RWPE1 (cell line): ENCODE results near the gene DTNB.

Source experiments
- CTCF ChIA-PET: fragments of 350-600 bp; sonication (Branson Sonifier 250); formaldehyde crosslinking; extraction: SDS; loops from one replicate; lab custom pipeline; 2021; lab: Yijun Ruan, JAX
- POLR2A ChIA-PET: fragments of 400-600 bp; formaldehyde crosslinking; extraction: SDS; loops from one replicate; lab custom pipeline; 2020; ENCODE audit warnings: antibody characterized with exemption; ENCODE audit not compliant: low non-redundant PET; lab: Yijun Ruan, JAX
- DNase-seq: peaks from one replicate; pipeline ENCODE4 v3.0.0; 2012; ENCODE audit warnings: low spot score
- H3K27ac ChIP-seq: fragments of 450-650 bp; 2 replicates; pipeline ENCODE4 v1.5.1; 2017
- TF ChIP-seq, protein P1 (sequence below): fragments of 450-650 bp; conservative IDR thresholded peaks from 2 replicates; pipeline ENCODE4 v1.5.1; 2017; ENCODE audit warnings: low read depth, mild to moderate bottlenecking

Gene DTNB

DNA sequence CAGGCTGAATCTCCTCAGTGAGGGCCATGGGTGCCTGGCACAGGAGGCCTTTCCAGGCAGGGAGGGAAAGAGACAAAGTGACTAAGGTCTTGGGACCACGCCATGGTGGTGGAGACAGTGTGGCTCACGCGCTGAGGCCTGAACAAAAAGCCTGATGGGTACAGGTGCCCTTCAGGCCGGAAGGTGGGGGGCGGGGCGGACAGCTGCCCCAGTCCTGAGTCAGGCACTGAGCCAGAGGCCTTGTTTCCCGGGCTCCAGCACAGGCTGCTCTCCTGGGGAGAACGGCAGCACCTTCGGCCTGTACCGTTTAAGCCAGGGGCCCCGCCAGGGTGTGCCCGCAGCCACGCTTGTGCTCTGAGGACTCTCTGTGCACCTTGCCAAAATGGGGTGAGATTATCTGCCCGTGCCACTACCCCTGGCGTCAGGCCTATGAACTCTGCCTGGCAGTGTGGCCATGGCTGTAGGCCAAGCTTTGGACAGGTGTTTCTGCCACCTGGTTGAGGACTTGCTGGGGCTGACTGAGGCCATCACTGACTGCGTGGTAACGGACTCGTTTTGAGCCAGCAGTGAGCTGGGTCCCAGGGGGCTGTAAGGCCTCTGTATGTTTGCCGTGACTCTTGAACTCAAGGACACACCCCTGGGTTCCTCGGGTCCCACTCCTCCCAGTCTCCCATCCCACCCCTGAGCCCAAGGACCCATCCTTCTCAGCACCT lies 300.0 kb downstream of the DTNB start:
- ChIA-PET POLR2A (no interaction called here), CTCF (interaction anchor here (0.6 to 2.3 kb wide), 2 partner anchors 11 to 144 kb away, joined by 4 to 11 read pairs; no protein-coding TSS in a partner anchor)
- peak overlapping the region; percentile 70 for H3K27ac ChIP-seq
- TF ChIP-seq, protein P1, sequence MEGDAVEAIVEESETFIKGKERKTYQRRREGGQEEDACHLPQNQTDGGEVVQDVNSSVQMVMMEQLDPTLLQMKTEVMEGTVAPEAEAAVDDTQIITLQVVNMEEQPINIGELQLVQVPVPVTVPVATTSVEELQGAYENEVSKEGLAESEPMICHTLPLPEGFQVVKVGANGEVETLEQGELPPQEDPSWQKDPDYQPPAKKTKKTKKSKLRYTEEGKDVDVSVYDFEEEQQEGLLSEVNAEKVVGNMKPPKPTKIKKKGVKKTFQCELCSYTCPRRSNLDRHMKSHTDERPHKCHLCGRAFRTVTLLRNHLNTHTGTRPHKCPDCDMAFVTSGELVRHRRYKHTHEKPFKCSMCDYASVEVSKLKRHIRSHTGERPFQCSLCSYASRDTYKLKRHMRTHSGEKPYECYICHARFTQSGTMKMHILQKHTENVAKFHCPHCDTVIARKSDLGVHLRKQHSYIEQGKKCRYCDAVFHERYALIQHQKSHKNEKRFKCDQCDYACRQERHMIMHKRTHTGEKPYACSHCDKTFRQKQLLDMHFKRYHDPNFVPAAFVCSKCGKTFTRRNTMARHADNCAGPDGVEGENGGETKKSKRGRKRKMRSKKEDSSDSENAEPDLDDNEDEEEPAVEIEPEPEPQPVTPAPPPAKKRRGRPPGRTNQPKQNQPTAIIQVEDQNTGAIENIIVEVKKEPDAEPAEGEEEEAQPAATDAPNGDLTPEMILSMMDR = no peak
- DNase-seq = peak; percentile 65

DNA sequence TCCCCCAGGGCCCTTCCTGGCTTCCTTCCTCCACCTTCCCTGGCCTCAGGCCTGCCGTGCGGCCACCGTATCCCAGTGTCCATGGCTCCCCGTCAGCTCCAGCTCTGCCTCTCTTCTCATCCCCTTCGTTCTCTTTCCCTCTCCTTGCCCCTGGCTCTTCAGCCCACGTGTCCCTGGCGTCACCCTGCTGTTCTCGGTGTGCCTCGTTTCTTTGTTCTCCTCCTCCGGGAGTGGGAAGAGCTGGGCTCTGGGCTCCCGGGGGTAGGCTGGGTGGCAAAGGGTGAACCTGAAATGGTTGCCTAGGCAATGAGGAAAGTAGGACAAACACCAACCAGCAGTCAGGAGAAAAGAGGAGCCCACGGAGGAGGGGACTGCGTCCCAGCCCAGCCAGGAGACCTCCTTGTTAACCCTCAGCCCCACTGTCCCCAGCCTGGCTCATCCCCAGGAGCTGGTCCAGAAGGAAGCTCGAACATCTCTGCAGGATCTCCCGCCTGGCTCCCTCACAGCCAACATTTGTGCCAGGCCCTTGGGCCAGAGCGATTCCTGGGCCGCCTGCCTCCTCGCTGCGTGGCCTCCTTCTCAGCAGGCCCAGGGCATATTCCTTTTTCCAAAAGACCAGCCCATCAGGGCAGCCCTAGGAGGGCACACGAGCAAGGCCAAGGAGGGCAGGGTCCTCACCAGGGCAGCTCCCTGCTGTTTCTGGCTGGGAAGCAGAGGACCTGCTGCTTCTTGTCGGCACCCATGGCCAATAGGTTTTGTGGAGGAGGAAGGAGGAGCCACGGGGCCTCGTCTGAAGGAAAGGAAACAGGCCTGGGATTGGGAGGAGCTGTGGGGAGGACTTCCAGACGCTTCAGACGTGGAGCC lies 300.7 kb downstream of the DTNB start:
- CTCF ChIA-PET = interaction anchor here (2.3 kb wide), 1 partner anchor 10 kb away, joined by 11 read pairs; no protein-coding TSS in a partner anchor
- H3K27ac ChIP-seq = peak overlapping the region; percentile 70
- TF ChIP-seq, protein P1 = no peak
- POLR2A ChIA-PET = no interaction called here
- no peak for DNase-seq

DNA sequence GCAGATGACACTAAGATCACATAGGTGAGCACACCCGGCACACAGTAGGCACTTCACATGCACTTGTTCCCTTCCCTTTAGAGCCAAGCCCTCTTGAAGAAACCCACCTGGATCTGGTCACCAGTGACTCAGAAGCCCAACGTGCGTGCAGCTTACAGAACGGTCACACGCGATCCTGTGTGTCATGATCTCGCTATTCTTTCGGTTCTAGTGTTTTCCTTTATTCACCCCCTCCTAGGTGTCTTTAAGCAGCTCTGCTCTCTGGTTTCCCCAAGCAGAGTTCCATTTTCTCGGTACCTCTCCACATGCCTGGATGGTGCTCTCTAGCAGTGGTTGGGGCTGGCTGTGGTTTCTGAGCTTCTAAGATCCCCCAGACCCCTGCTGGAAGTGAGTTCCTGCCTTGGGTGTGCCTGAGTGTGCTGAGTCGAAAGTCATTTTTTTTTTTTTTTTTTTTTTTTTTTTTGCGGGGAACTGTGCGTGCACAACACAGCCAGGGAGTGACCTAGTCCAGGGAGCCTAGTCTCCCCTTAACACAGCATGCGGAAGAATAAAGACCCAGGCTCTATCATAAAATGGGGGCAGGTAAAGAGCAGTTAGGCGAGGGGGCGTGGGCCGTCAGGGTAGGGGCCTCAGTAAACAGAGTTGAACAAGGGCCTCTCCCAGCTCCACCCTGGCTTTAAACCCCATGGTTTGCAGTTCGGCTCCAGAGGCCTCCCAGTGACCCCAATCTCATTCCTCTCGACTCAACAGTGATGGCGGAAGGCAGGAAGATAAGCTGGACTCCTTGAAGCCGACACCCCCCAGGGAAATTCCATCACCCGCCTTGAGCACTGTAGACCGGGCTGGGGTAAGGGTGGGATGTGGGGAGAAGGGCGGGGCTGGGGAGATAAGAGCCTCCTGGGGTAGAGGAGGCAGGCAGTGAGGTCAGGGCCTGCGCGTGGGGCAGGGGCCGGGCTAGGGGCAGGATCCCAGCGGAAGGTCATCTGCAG lies 301.8 kb downstream of the DTNB start:
- TF ChIP-seq, protein P1 = no peak
- CTCF ChIA-PET = interaction anchor here (0.6 to 2.3 kb wide), 3 partner anchors 9 to 29 kb away, joined by 3 to 11 read pairs (median 6); no protein-coding TSS in a partner anchor
- no peak overlapping the region for H3K27ac ChIP-seq
- POLR2A ChIA-PET = no interaction called here
- DNase-seq = no peak

DNA sequence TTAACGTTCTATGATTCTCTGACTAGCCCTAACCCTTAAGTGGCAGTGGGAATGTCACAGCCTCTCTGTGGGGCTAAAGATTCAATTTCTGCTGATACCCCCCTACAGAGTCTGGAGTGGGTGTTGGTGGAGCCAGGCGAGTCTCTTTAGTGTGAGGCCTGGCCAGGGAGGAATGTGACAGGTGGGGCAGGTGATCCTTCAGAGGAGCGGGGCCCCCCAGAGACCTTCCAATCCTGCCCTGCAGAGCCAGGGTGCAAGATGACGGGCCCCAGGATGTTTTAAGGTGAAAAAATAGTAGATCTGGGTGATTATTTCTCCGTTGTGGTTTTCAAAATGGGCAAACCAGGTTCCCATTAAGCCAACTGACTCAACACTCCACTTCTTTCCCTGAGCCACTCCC lies 303.5 kb downstream of the DTNB start:
- CTCF ChIA-PET = interaction anchor here (1.0 kb wide), 1 partner anchor 8 kb away, joined by 4 read pairs; no protein-coding TSS in a partner anchor
- DNase-seq = no peak
- H3K27ac ChIP-seq = no peak overlapping the region
- TF ChIP-seq, protein P1 = no peak
- POLR2A ChIA-PET = no interaction called here

DNA sequence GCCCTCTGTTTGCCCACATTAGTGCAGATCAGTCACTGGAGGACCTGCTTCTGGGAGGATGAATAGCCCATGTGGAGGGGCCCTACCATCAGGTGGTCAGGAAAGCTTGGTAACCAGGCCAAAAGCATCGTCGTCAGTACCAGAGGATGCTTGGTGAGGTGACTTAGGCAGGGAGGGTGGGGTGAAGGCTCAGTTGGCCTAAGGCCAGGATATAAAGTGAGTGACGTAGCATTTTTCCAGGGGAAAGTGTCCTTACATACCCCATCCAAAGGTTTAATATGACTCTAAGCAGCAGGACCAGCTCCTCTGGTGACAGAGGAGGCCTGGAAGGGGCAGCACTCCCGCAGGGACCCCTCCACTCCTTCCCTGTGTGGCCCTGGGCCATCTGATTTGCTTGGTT lies 303.9 kb downstream of the DTNB start:
- CTCF ChIA-PET = no interaction called here
- no peak overlapping the region for H3K27ac ChIP-seq
- POLR2A ChIA-PET = no interaction called here
- TF ChIP-seq, protein P1 = no peak
- no peak for DNase-seq

DNA sequence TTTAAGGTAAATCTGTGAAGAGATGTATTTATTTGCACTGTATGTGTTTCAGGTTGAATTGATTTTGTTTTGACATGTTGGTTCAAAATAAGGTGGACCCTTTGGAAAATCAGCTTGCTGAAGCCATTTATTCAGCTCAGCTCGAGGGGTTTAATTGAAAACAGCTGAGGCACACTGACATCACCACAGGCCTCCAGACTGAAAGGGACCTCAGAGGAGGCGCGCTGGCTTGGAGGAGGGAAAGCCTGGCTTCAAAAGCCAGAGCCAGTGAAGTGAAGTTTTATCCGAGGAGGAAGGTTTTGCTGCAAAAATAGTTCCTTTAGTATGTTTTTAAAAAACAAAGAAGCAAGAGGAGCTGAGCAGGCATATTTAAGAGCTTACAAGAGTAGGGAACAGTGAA lies 304.7 kb downstream of the DTNB start:
- ChIA-PET CTCF (no interaction called here), POLR2A (no interaction called here)
- no peak for DNase-seq
- H3K27ac ChIP-seq = no peak overlapping the region
- TF ChIP-seq, protein P1 = no peak
